Panc1 (cell line): ENCODE data around the gene SMAD7.

ENCODE experiments used
- CTCF ChIP-seq: fragments of 450-650 bp; IDR thresholded peaks from 2 replicates; pipeline ENCODE4 v1.5.1; 2017; ENCODE audit warnings: mild to moderate bottlenecking
- SIN3A ChIP-seq: IDR thresholded peaks from 2 replicates; pipeline ENCODE4 v1.6.1; 2012; ENCODE audit warnings: low read depth, mild to moderate bottlenecking, low read length, moderate library complexity, borderline replicate concordance; ENCODE audit not compliant: insufficient read depth

- TF ChIP-seq CTCF: no peak
- TF ChIP-seq SIN3A: no peak
These were observed 20.6 kb downstream of the SMAD7 start for GRCh38 chr18:48929941-48930713.
